Measurements from ENCODE around the gene NME9.

Gene NME9

DNA sequence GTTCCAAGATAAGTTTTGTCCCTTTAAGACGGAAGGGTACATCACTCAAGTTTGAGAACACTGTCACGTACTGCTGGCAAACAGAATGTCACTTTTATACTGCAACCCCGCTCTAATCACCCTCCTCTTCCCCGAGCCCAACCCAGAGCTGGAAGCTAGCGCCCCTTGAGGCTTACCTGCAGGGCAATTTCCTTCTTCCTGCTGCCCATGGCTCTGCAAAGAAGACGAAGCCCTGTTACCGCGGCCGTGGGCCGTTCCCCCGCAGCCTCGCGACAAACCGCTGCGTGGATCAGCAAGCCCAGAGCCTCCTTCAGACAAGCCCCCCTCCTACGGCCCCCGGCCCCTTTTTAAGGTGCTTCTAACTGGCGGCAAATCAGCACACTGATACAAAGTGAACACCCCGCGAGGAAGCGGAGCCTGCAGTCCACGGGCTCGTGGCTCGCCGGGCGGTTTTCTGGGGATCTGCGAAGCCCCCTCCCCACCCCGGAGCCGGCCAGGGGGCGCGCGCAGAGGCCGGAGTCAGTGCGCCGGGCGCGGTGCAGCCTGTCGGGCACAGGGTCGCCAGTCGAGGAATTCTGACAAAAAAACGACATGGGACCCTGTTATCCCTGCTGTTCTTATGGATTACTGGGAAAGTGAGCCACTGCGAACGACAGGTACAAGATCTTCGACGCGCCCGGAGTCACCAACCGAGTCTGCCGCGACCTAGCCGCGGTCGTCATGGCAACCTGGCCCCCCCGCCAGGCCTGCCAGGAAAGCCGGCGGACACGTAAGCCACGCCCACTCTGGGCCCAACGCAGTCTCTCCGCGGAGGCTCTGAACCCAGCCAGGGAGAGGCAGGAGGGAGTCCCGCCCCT, at the start of gene NME9:
NME9 (minus strand) TSS at position 725 of the 857 bp plus-strand sequence; CDS start at position 209, 516 bp downstream.
- Histone ChIP-seq H3K27ac (ENCODE audit: low read length) (no peak within 1 kb of the TSS), H4K20me1 (ENCODE audit: insufficient read depth, low read length) (no peaks in the 10 kb centered on the region), H3K9me3 (replicated peaks; ENCODE audit: insufficient read depth, low read length) (no peaks in the 10 kb centered on the region), H3K4me2 (ENCODE audit: low read depth, low read length) (peak within 1 kb of the TSS; percentile 100), H3K9me2 (replicated peaks; ENCODE audit: insufficient read depth, low read length) (no peaks in the 10 kb centered on the region), H3K36me3 (replicated peaks; ENCODE audit: insufficient read depth, low read length) (no peaks in the 10 kb centered on the region), H3K79me2 (ENCODE audit: low read length) (no peaks in the 10 kb centered on the region), H2AFZ (ENCODE audit: low read length) (peak within 1 kb of the TSS; percentile 90), H3F3A (ENCODE audit: insufficient read depth, low read length) (no peaks in the 10 kb centered on the region), H3K4me1 (ENCODE audit: low read length) (peaks cover 6% of the 10 kb centered on the region; the same call in 1 of the 2 replicates), H3K9ac (ENCODE audit: low read length) (peak within 1 kb of the TSS; percentile 41; the same call in 1 of the 2 replicates), H3K27me3 (replicated peaks; ENCODE audit: insufficient read depth, low read length) (0 out of 2 replicates have a peak, but pooled peaks cover 9% of the 10 kb centered on the region), H3K4me3 (ENCODE audit: low read length) (peak within 1 kb of the TSS; percentile 75)
- TF ChIP-seq, protein P1, sequence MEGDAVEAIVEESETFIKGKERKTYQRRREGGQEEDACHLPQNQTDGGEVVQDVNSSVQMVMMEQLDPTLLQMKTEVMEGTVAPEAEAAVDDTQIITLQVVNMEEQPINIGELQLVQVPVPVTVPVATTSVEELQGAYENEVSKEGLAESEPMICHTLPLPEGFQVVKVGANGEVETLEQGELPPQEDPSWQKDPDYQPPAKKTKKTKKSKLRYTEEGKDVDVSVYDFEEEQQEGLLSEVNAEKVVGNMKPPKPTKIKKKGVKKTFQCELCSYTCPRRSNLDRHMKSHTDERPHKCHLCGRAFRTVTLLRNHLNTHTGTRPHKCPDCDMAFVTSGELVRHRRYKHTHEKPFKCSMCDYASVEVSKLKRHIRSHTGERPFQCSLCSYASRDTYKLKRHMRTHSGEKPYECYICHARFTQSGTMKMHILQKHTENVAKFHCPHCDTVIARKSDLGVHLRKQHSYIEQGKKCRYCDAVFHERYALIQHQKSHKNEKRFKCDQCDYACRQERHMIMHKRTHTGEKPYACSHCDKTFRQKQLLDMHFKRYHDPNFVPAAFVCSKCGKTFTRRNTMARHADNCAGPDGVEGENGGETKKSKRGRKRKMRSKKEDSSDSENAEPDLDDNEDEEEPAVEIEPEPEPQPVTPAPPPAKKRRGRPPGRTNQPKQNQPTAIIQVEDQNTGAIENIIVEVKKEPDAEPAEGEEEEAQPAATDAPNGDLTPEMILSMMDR (IDR thresholded peaks at IDR 0.05; ENCODE audit: low read length), result peak; percentile 83
- TF ChIP-seq EZH2 (optimal IDR thresholded peaks at IDR 0.05; ENCODE audit: low read depth, low read length) (no peak), EZH2phosphoT487 (IDR thresholded peaks at IDR 0.05; ENCODE audit: low read length) (no peak)
- peak; percentile 85 for DNase-seq

DNA sequence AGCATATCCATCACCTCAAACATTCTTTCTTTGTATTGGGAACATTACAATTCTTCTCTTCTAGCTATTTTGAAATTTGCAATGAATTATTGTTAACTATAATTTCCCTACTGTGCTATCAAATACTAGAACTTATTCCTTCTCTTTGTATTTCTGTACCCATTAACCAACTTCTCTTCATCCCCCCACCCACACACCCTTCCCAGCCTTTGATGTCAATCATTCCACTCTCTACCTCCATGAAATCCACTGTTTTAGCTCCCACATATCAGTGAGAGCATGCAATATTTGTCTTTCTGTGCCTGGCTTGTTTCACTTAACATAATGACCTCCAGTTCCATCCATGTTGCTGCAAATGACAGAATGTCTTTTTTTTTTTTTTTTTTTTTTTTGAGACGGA, 49.3 kb upstream of the NME9 start:
- Histone ChIP-seq H3K4me3 (ENCODE audit: low read length) (no peak overlapping the region), H3K9ac (ENCODE audit: low read length) (no peak overlapping the region), H3K4me1 (ENCODE audit: low read length) (no peaks in the 10 kb centered on the region), H4K20me1 (ENCODE audit: insufficient read depth, low read length) (no peaks in the 10 kb centered on the region), H3K36me3 (replicated peaks; ENCODE audit: insufficient read depth, low read length) (no peaks in the 10 kb centered on the region), H3K9me3 (replicated peaks; ENCODE audit: insufficient read depth, low read length) (no peaks in the 10 kb centered on the region), H3K4me2 (ENCODE audit: low read depth, low read length) (no peak overlapping the region), H3F3A (ENCODE audit: insufficient read depth, low read length) (no peaks in the 10 kb centered on the region), H3K9me2 (replicated peaks; ENCODE audit: insufficient read depth, low read length) (no peaks in the 10 kb centered on the region), H2AFZ (ENCODE audit: low read length) (no peak overlapping the region), H3K27ac (ENCODE audit: low read length) (no peak overlapping the region), H3K27me3 (replicated peaks; ENCODE audit: insufficient read depth, low read length) (no peaks in the 10 kb centered on the region), H3K79me2 (ENCODE audit: low read length) (no peaks in the 10 kb centered on the region)
- no peak for TF ChIP-seq EZH2 (optimal IDR thresholded peaks at IDR 0.05; ENCODE audit: low read depth, low read length)
- TF ChIP-seq EZH2phosphoT487 (IDR thresholded peaks at IDR 0.05; ENCODE audit: low read length), result no peak
- TF ChIP-seq, protein P1 (IDR thresholded peaks at IDR 0.05; ENCODE audit: low read length), result no peak
- DNase-seq, result no peak

- H3K27ac ChIP-seq (ENCODE audit: low read length), result no peak overlapping the region
- TF ChIP-seq, protein P1 (IDR thresholded peaks at IDR 0.05; ENCODE audit: low read length), result no peak
- TF ChIP-seq EZH2 (optimal IDR thresholded peaks at IDR 0.05; ENCODE audit: low read depth, low read length) (no peak), EZH2phosphoT487 (IDR thresholded peaks at IDR 0.05; ENCODE audit: low read length) (no peak)
- no peak overlapping the region for H3K4me3 ChIP-seq (ENCODE audit: low read length)
- H3K4me1 ChIP-seq (ENCODE audit: low read length), result no peaks in the 10 kb centered on the region
- DNase-seq, result no peak
- H3K9ac ChIP-seq (ENCODE audit: low read length), result no peak overlapping the region
- no peaks in the 10 kb centered on the region for H3K9me2 ChIP-seq (replicated peaks; ENCODE audit: insufficient read depth, low read length)
- H4K20me1 ChIP-seq (ENCODE audit: insufficient read depth, low read length), result no peaks in the 10 kb centered on the region
- no peaks in the 10 kb centered on the region for H3K79me2 ChIP-seq (ENCODE audit: low read length)
- H3F3A ChIP-seq (ENCODE audit: insufficient read depth, low read length), result no peaks in the 10 kb centered on the region
- no peak overlapping the region for H2AFZ ChIP-seq (ENCODE audit: low read length)
- no peaks in the 10 kb centered on the region for H3K36me3 ChIP-seq (replicated peaks; ENCODE audit: insufficient read depth, low read length)
- no peaks in the 10 kb centered on the region for H3K27me3 ChIP-seq (replicated peaks; ENCODE audit: insufficient read depth, low read length)
- H3K4me2 ChIP-seq (ENCODE audit: low read depth, low read length), result no peak overlapping the region
- H3K9me3 ChIP-seq (replicated peaks; ENCODE audit: insufficient read depth, low read length), result no peaks in the 10 kb centered on the region
Measured at GRCh38 chr3:138378331-138378730, 48.7 kb upstream of the NME9 start.

Measured in MM.1S (cell line).